ENCODE results near the gene MYO18A.

MYO18A gene

GRCh38 chr17:29039764-29040598, 140.2 kb downstream of the MYO18A start:
- H3K27ac ChIP-seq (ENCODE audit: insufficient read depth, low read length, poor library complexity, severe bottlenecking) = no peak overlapping the region
- H3K4me1 ChIP-seq (ENCODE audit: control insufficient read depth, insufficient read depth, low read length, poor library complexity, severe bottlenecking) = no peaks in the 10 kb centered on the region
- no peak for DNase-seq
- no peaks in the 10 kb centered on the region for H3K9me3 ChIP-seq (ENCODE audit: control insufficient read depth, low read length)
- no peaks in the 10 kb centered on the region for H3K27me3 ChIP-seq (replicated peaks; ENCODE audit: control insufficient read depth, insufficient read depth, low read length, poor library complexity, severe bottlenecking)
- H3K36me3 ChIP-seq (ENCODE audit: control insufficient read depth, insufficient read depth, low read length) = no peaks in the 10 kb centered on the region
- H3K4me3 ChIP-seq (ENCODE audit: insufficient read depth, low read depth, low read length, poor library complexity, severe bottlenecking) = no peak overlapping the region

- no peaks in the 10 kb centered on the region for H3K27me3 ChIP-seq (replicated peaks; ENCODE audit: control insufficient read depth, insufficient read depth, low read length, poor library complexity, severe bottlenecking)
- H3K36me3 ChIP-seq (ENCODE audit: control insufficient read depth, insufficient read depth, low read length) = no peaks in the 10 kb centered on the region
- no peak for DNase-seq
- no peaks in the 10 kb centered on the region for H3K4me1 ChIP-seq (ENCODE audit: control insufficient read depth, insufficient read depth, low read length, poor library complexity, severe bottlenecking)
- H3K9me3 ChIP-seq (ENCODE audit: control insufficient read depth, low read length) = no peaks in the 10 kb centered on the region
- H3K4me3 ChIP-seq (ENCODE audit: insufficient read depth, low read depth, low read length, poor library complexity, severe bottlenecking) = no peak overlapping the region
- H3K27ac ChIP-seq (ENCODE audit: insufficient read depth, low read length, poor library complexity, severe bottlenecking) = no peak overlapping the region
Measured at GRCh38 chr17:29038085-29038795, 142.0 kb downstream of the MYO18A start.

GRCh38 chr17:29037739-29038084, 142.5 kb downstream of the MYO18A start:
- Histone ChIP-seq H3K9me3 (ENCODE audit: control insufficient read depth, low read length) (no peaks in the 10 kb centered on the region), H3K4me1 (ENCODE audit: control insufficient read depth, insufficient read depth, low read length, poor library complexity, severe bottlenecking) (no peaks in the 10 kb centered on the region), H3K36me3 (ENCODE audit: control insufficient read depth, insufficient read depth, low read length) (no peaks in the 10 kb centered on the region), H3K27ac (ENCODE audit: insufficient read depth, low read length, poor library complexity, severe bottlenecking) (no peak overlapping the region), H3K4me3 (ENCODE audit: insufficient read depth, low read depth, low read length, poor library complexity, severe bottlenecking) (no peak overlapping the region), H3K27me3 (replicated peaks; ENCODE audit: control insufficient read depth, insufficient read depth, low read length, poor library complexity, severe bottlenecking) (peaks cover 2% of the 10 kb centered on the region)
- no peak for DNase-seq

- no peak for DNase-seq
- Histone ChIP-seq H3K9me3 (ENCODE audit: control insufficient read depth, low read length) (no peaks in the 10 kb centered on the region), H3K36me3 (ENCODE audit: control insufficient read depth, insufficient read depth, low read length) (no peaks in the 10 kb centered on the region), H3K4me3 (ENCODE audit: insufficient read depth, low read depth, low read length, poor library complexity, severe bottlenecking) (no peak overlapping the region), H3K27ac (ENCODE audit: insufficient read depth, low read length, poor library complexity, severe bottlenecking) (no peak overlapping the region), H3K4me1 (ENCODE audit: control insufficient read depth, insufficient read depth, low read length, poor library complexity, severe bottlenecking) (no peaks in the 10 kb centered on the region), H3K27me3 (replicated peaks; ENCODE audit: control insufficient read depth, insufficient read depth, low read length, poor library complexity, severe bottlenecking) (peaks cover 5% of the 10 kb centered on the region)
Measured at GRCh38 chr17:29036584-29036983, 143.6 kb downstream of the MYO18A start.

- H3K4me1 ChIP-seq (ENCODE audit: control insufficient read depth, insufficient read depth, low read length, poor library complexity, severe bottlenecking) = no peaks in the 10 kb centered on the region
- H3K4me3 ChIP-seq (ENCODE audit: insufficient read depth, low read depth, low read length, poor library complexity, severe bottlenecking) = no peak overlapping the region
- peaks cover 5% of the 10 kb centered on the region for H3K27me3 ChIP-seq (replicated peaks; ENCODE audit: control insufficient read depth, insufficient read depth, low read length, poor library complexity, severe bottlenecking)
- no peaks in the 10 kb centered on the region for H3K36me3 ChIP-seq (ENCODE audit: control insufficient read depth, insufficient read depth, low read length)
- no peak overlapping the region for H3K27ac ChIP-seq (ENCODE audit: insufficient read depth, low read length, poor library complexity, severe bottlenecking)
- DNase-seq = no peak
- no peaks in the 10 kb centered on the region for H3K9me3 ChIP-seq (ENCODE audit: control insufficient read depth, low read length)
Measured at GRCh38 chr17:29034510-29034909, 145.7 kb downstream of the MYO18A start.

- H3K9me3 ChIP-seq (ENCODE audit: control insufficient read depth, low read length) = no peaks in the 10 kb centered on the region
- no peak overlapping the region for H3K4me3 ChIP-seq (ENCODE audit: insufficient read depth, low read depth, low read length, poor library complexity, severe bottlenecking)
Measured at GRCh38 chr17:29032857-29033197, 147.4 kb downstream of the MYO18A start.

GRCh38 chr17:29032013-29032856, 148.0 kb downstream of the MYO18A start:
- Histone ChIP-seq H3K4me1 (ENCODE audit: control insufficient read depth, insufficient read depth, low read length, poor library complexity, severe bottlenecking) (no peaks in the 10 kb centered on the region), H3K4me3 (ENCODE audit: insufficient read depth, low read depth, low read length, poor library complexity, severe bottlenecking) (no peak overlapping the region), H3K27ac (ENCODE audit: insufficient read depth, low read length, poor library complexity, severe bottlenecking) (no peak overlapping the region), H3K27me3 (replicated peaks; ENCODE audit: control insufficient read depth, insufficient read depth, low read length, poor library complexity, severe bottlenecking) (peaks cover 5% of the 10 kb centered on the region), H3K36me3 (ENCODE audit: control insufficient read depth, insufficient read depth, low read length) (no peaks in the 10 kb centered on the region), H3K9me3 (ENCODE audit: control insufficient read depth, low read length) (no peaks in the 10 kb centered on the region)
- no peak for DNase-seq

More at GRCh38 chr17:29032857-29033197, 147.4 kb downstream of the MYO18A start:
- no peak for DNase-seq
- H3K27me3 ChIP-seq (replicated peaks; ENCODE audit: control insufficient read depth, insufficient read depth, low read length, poor library complexity, severe bottlenecking) = peaks cover 5% of the 10 kb centered on the region
- no peaks in the 10 kb centered on the region for H3K36me3 ChIP-seq (ENCODE audit: control insufficient read depth, insufficient read depth, low read length)
- no peak overlapping the region for H3K27ac ChIP-seq (ENCODE audit: insufficient read depth, low read length, poor library complexity, severe bottlenecking)
- H3K4me1 ChIP-seq (ENCODE audit: control insufficient read depth, insufficient read depth, low read length, poor library complexity, severe bottlenecking) = no peaks in the 10 kb centered on the region

GRCh38 chr17:29031488-29031887, 148.7 kb downstream of the MYO18A start:
- DNase-seq = no peak

GRCh38 chr17:29024316-29024952, 155.8 kb downstream of the MYO18A start:
- H3K36me3 ChIP-seq (ENCODE audit: control insufficient read depth, insufficient read depth, low read length) = no peaks in the 10 kb centered on the region

More at GRCh38 chr17:29031488-29031887, 148.7 kb downstream of the MYO18A start:
- no peak overlapping the region for H3K4me3 ChIP-seq (ENCODE audit: insufficient read depth, low read depth, low read length, poor library complexity, severe bottlenecking)
- no peaks in the 10 kb centered on the region for H3K4me1 ChIP-seq (ENCODE audit: control insufficient read depth, insufficient read depth, low read length, poor library complexity, severe bottlenecking)
- no peaks in the 10 kb centered on the region for H3K9me3 ChIP-seq (ENCODE audit: control insufficient read depth, low read length)
- peaks cover 5% of the 10 kb centered on the region for H3K27me3 ChIP-seq (replicated peaks; ENCODE audit: control insufficient read depth, insufficient read depth, low read length, poor library complexity, severe bottlenecking)
- no peaks in the 10 kb centered on the region for H3K36me3 ChIP-seq (ENCODE audit: control insufficient read depth, insufficient read depth, low read length)
- H3K27ac ChIP-seq (ENCODE audit: insufficient read depth, low read length, poor library complexity, severe bottlenecking) = no peak overlapping the region

More at GRCh38 chr17:29024316-29024952, 155.8 kb downstream of the MYO18A start:
- peaks cover 8% of the 10 kb centered on the region for H3K4me1 ChIP-seq (ENCODE audit: control insufficient read depth, insufficient read depth, low read length, poor library complexity, severe bottlenecking)
- DNase-seq = no peak
- no peaks in the 10 kb centered on the region for H3K9me3 ChIP-seq (ENCODE audit: control insufficient read depth, low read length)
- peaks cover 12% of the 10 kb centered on the region for H3K27me3 ChIP-seq (replicated peaks; ENCODE audit: control insufficient read depth, insufficient read depth, low read length, poor library complexity, severe bottlenecking)
- no peak overlapping the region for H3K4me3 ChIP-seq (ENCODE audit: insufficient read depth, low read depth, low read length, poor library complexity, severe bottlenecking)
- H3K27ac ChIP-seq (ENCODE audit: insufficient read depth, low read length, poor library complexity, severe bottlenecking) = no peak overlapping the region
